K562 (cell line): ENCODE results near the gene TERT. TPM values are rescaled to one million over a fixed set of nuclear protein-coding genes. Genes with fewer than 3 reads are reported as not detected.

Source experiments
- ATAC-seq: fragments of 200-7000 bp; cut with Tn5 transposase; 3 replicates; pipeline ENCODE4 v1.9.1; 2020; ENCODE audit warnings: moderate library complexity
- BruUV-seq: library from RNA; stranded (reverse); fragments of 400-500 nt; replicated peaks from 2 replicates; lab custom pipeline; 2021; lab: Mats Ljungman, UMichigan
- CTCF ChIA-PET: fragments of 300-600 bp; formaldehyde crosslinking; extraction: SDS; loops from one replicate; lab custom pipeline; 2021; ENCODE audit warnings: low intra/inter-chr PET ratio; lab: Yijun Ruan, JAX
- POLR2A ChIA-PET: fragments of 300-600, 350-650 bp; sonication (Branson Sonifier 250); formaldehyde crosslinking; extraction: SDS; loops from one replicate; lab custom pipeline; 2021; ENCODE audit warnings: antibody characterized with exemption, inconsistent platforms; lab: Yijun Ruan, JAX
- DNase-seq, 4 experiments: peaks; one replicate each; pipeline versions ENCODE4 v3.0.0 to v3.0.0-alpha.2; 2011 to 2018; ENCODE audit warnings: low spot score in 3 of 4, mixed read lengths in 3 of 4; ENCODE audit errors: extremely low read depth in 1 of 4
- FAIRE-seq: peaks from 2 replicates; lab custom pipeline; 2011; peaks lifted over from hg19 to GRCh38; lab: Jason Lieb, UNC
- H2AFZ ChIP-seq: 2 replicates; pipeline ENCODE4 v1.6.0; 2011; ENCODE audit warnings: low read depth, low read length, control low read depth, inconsistent platforms
- H3K27ac ChIP-seq: fragments of 200-600 bp; 3 replicates; pipeline ENCODE4 v1.8.0; 2011; ENCODE audit warnings: low read depth, mild to moderate bottlenecking, control low read depth, inconsistent platforms, low read length, moderate library complexity, mixed read lengths; ENCODE audit errors: extremely low read depth
- H3K27me3 ChIP-seq, 2 experiments: fragments of 300-600 bp in 1 of 2; 2 replicates in 1 of 2; 3 replicates in 1 of 2; pipeline versions ENCODE4 v1.6.0 to v1.8.0; 2011; ENCODE audit warnings: inconsistent platforms in 2 of 2, low read length in 2 of 2, mild to moderate bottlenecking in 1 of 2, mixed read lengths in 1 of 2, moderate library complexity in 1 of 2; ENCODE audit not compliant: control insufficient read depth in 2 of 2, insufficient read depth in 2 of 2
- H3K36me3 ChIP-seq: fragments of 300-600 bp; 3 replicates; pipeline ENCODE4 v1.8.0; 2011; ENCODE audit warnings: mild to moderate bottlenecking, low read length, inconsistent platforms; ENCODE audit not compliant: control insufficient read depth, insufficient read depth
- H3K4me1 ChIP-seq, 2 experiments: fragments of 200-600 bp in 1 of 2; replicated peaks in 1 of 2; 2 replicates in 1 of 2; 3 replicates in 1 of 2; pipeline versions ENCODE4 v1.5.1 to v1.8.0; 2011; ENCODE audit warnings: inconsistent platforms in 2 of 2, low read length in 2 of 2, mild to moderate bottlenecking in 1 of 2, mixed read lengths in 1 of 2, moderate library complexity in 1 of 2; ENCODE audit not compliant: control insufficient read depth in 2 of 2, insufficient read depth in 2 of 2
- H3K4me2 ChIP-seq: 2 replicates; pipeline ENCODE4 v1.6.1; 2011; ENCODE audit warnings: low read length, control low read depth, inconsistent platforms, mixed read lengths; ENCODE audit not compliant: insufficient read depth
- H3K4me3 ChIP-seq: fragments of 200-600 bp; sonication (generic), shearing (Covaris generic); 2 replicates; pipeline ENCODE4 v1.5.1; 2016; ENCODE audit warnings: control low read depth, inconsistent platforms
- H3K79me2 ChIP-seq: fragments of 200-600 bp; 3 replicates; pipeline ENCODE4 v1.8.0; 2011; ENCODE audit warnings: low read length, inconsistent platforms; ENCODE audit not compliant: control insufficient read depth, insufficient read depth
- H3K9ac ChIP-seq, 2 experiments: 2 replicates each; pipeline versions ENCODE4 v1.6.0 to v1.6.1; 2011; ENCODE audit warnings: low read depth in 2 of 2, low read length in 2 of 2, control low read depth in 1 of 2, inconsistent platforms in 1 of 2, mild to moderate bottlenecking in 1 of 2, mixed read lengths in 1 of 2; ENCODE audit not compliant: insufficient read depth in 1 of 2
- H3K9me1 ChIP-seq: one replicate; pipeline ENCODE4 v1.6.0; 2011; ENCODE audit warnings: inconsistent platforms, mild to moderate bottlenecking, low read length, moderate library complexity; ENCODE audit not compliant: control insufficient read depth, insufficient read depth
- H3K9me3 ChIP-seq: replicated peaks from 2 replicates; pipeline ENCODE4 v1.5.1; 2011; ENCODE audit warnings: low read depth, low read length, inconsistent platforms; ENCODE audit not compliant: control insufficient read depth, insufficient read depth
- H4K20me1 ChIP-seq: replicated peaks from 2 replicates; pipeline ENCODE4 v1.6.1; 2011; ENCODE audit warnings: low read length, inconsistent platforms, mixed read lengths; ENCODE audit not compliant: control insufficient read depth, insufficient read depth
- CAMTA2 ChIP-seq: fragments of 250-450 bp; sonication (Bioruptor Pico); conservative IDR thresholded peaks from 2 replicates; pipeline ENCODE4 v1.5.1; 2022
- CXXC5 ChIP-seq: fragments of 250-450 bp; sonication (Bioruptor Pico); IDR thresholded peaks from 2 replicates; pipeline ENCODE4 v1.8.0; 2022; ENCODE audit warnings: inconsistent platforms, mild to moderate bottlenecking, moderate library complexity
- GTF2F1 ChIP-seq: IDR thresholded peaks from 2 replicates; pipeline ENCODE4 v1.6.1; 2011; ENCODE audit warnings: low read depth, low read length, improper control_type of control experiment
- HMG20A ChIP-seq: fragments of 450-650 bp; formaldehyde crosslinking; conservative IDR thresholded peaks from 2 replicates; pipeline ENCODE4 v1.4.0; 2020; ENCODE audit warnings: mild to moderate bottlenecking, mixed read lengths
- KLF1 ChIP-seq: fragments of 450-650 bp; IDR thresholded peaks from 2 replicates; pipeline ENCODE4 v1.6.1; 2016; ENCODE audit warnings: missing genetic modification characterization, missing compliant biosample characterization
- POLR2G ChIP-seq: fragments of 200-400 bp; formaldehyde crosslinking; IDR thresholded peaks from 2 replicates; pipeline ENCODE4 v1.6.1; 2017; ENCODE audit warnings: low read depth, mild to moderate bottlenecking, antibody characterized with exemption, low read length, moderate library complexity
- RFX1 ChIP-seq: fragments of 450-650 bp; IDR thresholded peaks from 2 replicates; pipeline ENCODE4 v1.6.1; 2016; ENCODE audit warnings: mild to moderate bottlenecking, moderate library complexity
- SMARCC2 ChIP-seq: fragments of 450-650 bp; IDR thresholded peaks from 2 replicates; pipeline ENCODE4 v1.6.1; 2017; ENCODE audit warnings: antibody characterized with exemption, moderate library complexity, mild to moderate bottlenecking, low read depth
- THRAP3 ChIP-seq: fragments of 450-650 bp; IDR thresholded peaks from 2 replicates; pipeline ENCODE4 v1.6.1; 2016; ENCODE audit warnings: mild to moderate bottlenecking, inconsistent platforms, borderline replicate concordance
- WGBS: fragments of 100-300 bp; shearing (Covaris generic); methylation state at CpG from one replicate; pipeline ENCODE4 v1.1.6; 2016; ENCODE audit warnings: low coverage, mixed read lengths; ENCODE audit not compliant: insufficient coverage; ENCODE audit errors: missing lambda C conversion rate; 5-methylcytosine and 5-hydroxymethylcytosine counted together
- in situ Hi-C: fragments of 300-500 bp; cut with MboI; formaldehyde crosslinking; loops from 4 replicates; pipeline ENCODE4 v1.15.0; 2018; ENCODE audit warnings: inconsistent platforms, mixed read lengths
- intact Hi-C: fragments of 100-400 bp; cut with micrococcal nuclease; formaldehyde crosslinking; loops from 2 replicates; pipeline ENCODE4 v1.14.2; 2022
- polyA plus RNA-seq, 8 experiments: library from polyadenylated mRNA; depleted of rRNA in 4 of 8; stranded (reverse) in 5 of 8; unstranded in 3 of 8; fragments of >200 nt; fragmentation: Nextera tagmentation in 2 of 8; fragmentation: Illumina TruSeq in 1 of 8; extraction: Ambion mirVana in 2 of 8; extraction: Trizol in 1 of 8; gene quantifications; 2 replicates each; pipeline versions ENCODE4 v1.2.1 to v1.2.3, GENCODE V29; 2011 to 2014; ENCODE audit warnings: inconsistent platforms in 1 of 8, missing spikeins in 1 of 8
- total RNA-seq, 7 experiments: library from RNA; depleted of rRNA in 6 of 7; stranded (reverse); fragments of >200 nt in 6 of 7; fragmentation: Illumina TruSeq in 2 of 7; extraction: Trizol in 2 of 7; gene quantifications; 2 replicates each; pipeline versions ENCODE4 v1.2.1 to v1.2.3, GENCODE V29; 2011 to 2021; ENCODE audit warnings: low replicate concordance in 1 of 7
- TF ChIP-seq, protein P1 (sequence below): fragments of 450-650 bp; formaldehyde crosslinking; IDR thresholded peaks from 2 replicates; pipeline ENCODE4 v1.4.0; 2022; ENCODE audit warnings: missing genetic modification characterization
- TF ChIP-seq, protein P2 (sequence below): sonication (generic); formaldehyde crosslinking; IDR thresholded peaks from 2 replicates; pipeline ENCODE4 v1.9.0; 2022; ENCODE audit warnings: mild to moderate bottlenecking, missing genetic modification reagents

The TERT gene
- total and polyA plus RNA-seq, 9 of the 15 experiments (the other 6 are each of a cell fraction or from before 2014, with no cell fraction given): 0.08 to 4.5 (median 0.98) TPM; not detected in 1

- WGBS: 97% methylated on average over 28 of the region's 29 CpGs
- DNase-seq: no peak
- no peaks in the 10 kb centered on the region for H3K79me2 ChIP-seq
- H3K27ac ChIP-seq: no peak overlapping the region
- TF ChIP-seq CAMTA2 (CRISPR knock-in tag) (no peak), POLR2G (peak; percentile 42; the same call in 1 of the 2 replicates)
- H3K36me3 ChIP-seq: peaks cover 61% of the 10 kb centered on the region; the same call in 2 of the 3 replicates
- peaks cover 6% of the 10 kb centered on the region; the same call in 1 of the 2 replicates for H4K20me1 ChIP-seq
- H3K4me1 ChIP-seq: peaks cover 13 to 55% of the 10 kb centered on the region in 2 experiments; a peak in 4 of 5 replicates
- ATAC-seq: no peak
- FAIRE-seq: no peak
- H3K4me3 ChIP-seq: no peak overlapping the region
- no peaks in the 10 kb centered on the region for H3K9me3 ChIP-seq
- H3K27me3 ChIP-seq: peaks cover 0 to 12% of the 10 kb centered on the region in 2 experiments; a peak in 2 of 5 replicates
- ChIA-PET CTCF (no interaction called here), POLR2A (interaction anchor here (4.6 kb wide), 1 partner anchor 8 kb away, joined by 32 read pairs; no protein-coding TSS in a partner anchor)
- no peak overlapping the region for H3K9ac ChIP-seq
- intact Hi-C loops (no loop called here), in situ Hi-C loops (no loop called here)
- H2AFZ ChIP-seq: no peak overlapping the region
- no TSS peak for BruUV-seq
- no peak overlapping the region for H3K4me2 ChIP-seq
- no peaks in the 10 kb centered on the region for H3K9me1 ChIP-seq
These were observed 23.9 kb upstream of the TERT start for GRCh38 chr5:1318659-1319251.

GRCh38 chr5:1317921-1318565 lies 23.2 kb upstream of the TERT start:
- TSS peak; percentile 55 for BruUV-seq
- peaks cover 6% of the 10 kb centered on the region; the same call in 1 of the 2 replicates for H4K20me1 ChIP-seq
- DNase-seq (no peak), FAIRE-seq (no peak), ATAC-seq (no peak)
- no peaks in the 10 kb centered on the region for H3K79me2 ChIP-seq
- H3K4me3 ChIP-seq: no peak overlapping the region
- POLR2A ChIA-PET: interaction anchor here (1.1 to 4.6 kb wide), 2 partner anchors 9 kb away, joined by 4 to 32 read pairs; no protein-coding TSS in a partner anchor
- H3K9ac ChIP-seq: no peak overlapping the region
- no peak overlapping the region for H3K27ac ChIP-seq
- no peaks in the 10 kb centered on the region for H3K9me3 ChIP-seq
- H3K27me3 ChIP-seq: peaks cover 4 to 19% of the 10 kb centered on the region in 2 experiments; a peak in 3 of 5 replicates
- H2AFZ ChIP-seq: no peak overlapping the region
- H3K4me1 ChIP-seq: peaks cover 13 to 51% of the 10 kb centered on the region in 2 experiments; a peak in 4 of 5 replicates
- no peaks in the 10 kb centered on the region for H3K9me1 ChIP-seq
- 91% methylated on average over 26 of the region's 26 CpGs for WGBS
- no peak overlapping the region for H3K4me2 ChIP-seq
- intact Hi-C loops: no loop called here
- in situ Hi-C loops: no loop called here
- peaks cover 54% of the 10 kb centered on the region; the same call in 2 of the 3 replicates for H3K36me3 ChIP-seq
- CTCF ChIA-PET: no interaction called here
- TF ChIP-seq KLF1 (no peak), THRAP3 (no peak), CXXC5 (no peak), SMARCC2 (no peak), GTF2F1 (no peak), RFX1 (no peak), HMG20A (CRISPR knock-in tag) (no peak)
- TF ChIP-seq, protein P1, sequence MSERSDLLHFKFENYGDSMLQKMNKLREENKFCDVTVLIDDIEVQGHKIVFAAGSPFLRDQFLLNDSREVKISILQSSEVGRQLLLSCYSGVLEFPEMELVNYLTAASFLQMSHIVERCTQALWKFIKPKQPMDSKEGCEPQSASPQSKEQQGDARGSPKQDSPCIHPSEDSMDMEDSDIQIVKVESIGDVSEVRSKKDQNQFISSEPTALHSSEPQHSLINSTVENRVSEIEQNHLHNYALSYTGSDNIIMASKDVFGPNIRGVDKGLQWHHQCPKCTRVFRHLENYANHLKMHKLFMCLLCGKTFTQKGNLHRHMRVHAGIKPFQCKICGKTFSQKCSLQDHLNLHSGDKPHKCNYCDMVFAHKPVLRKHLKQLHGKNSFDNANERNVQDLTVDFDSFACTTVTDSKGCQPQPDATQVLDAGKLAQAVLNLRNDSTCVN: no peak
- TF ChIP-seq, protein P2, sequence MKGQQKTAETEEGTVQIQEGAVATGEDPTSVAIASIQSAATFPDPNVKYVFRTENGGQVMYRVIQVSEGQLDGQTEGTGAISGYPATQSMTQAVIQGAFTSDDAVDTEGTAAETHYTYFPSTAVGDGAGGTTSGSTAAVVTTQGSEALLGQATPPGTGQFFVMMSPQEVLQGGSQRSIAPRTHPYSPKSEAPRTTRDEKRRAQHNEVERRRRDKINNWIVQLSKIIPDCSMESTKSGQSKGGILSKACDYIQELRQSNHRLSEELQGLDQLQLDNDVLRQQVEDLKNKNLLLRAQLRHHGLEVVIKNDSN (CRISPR knock-in tag): no peak
